MM.1S (cell line): ENCODE data around the gene GEMIN5.

Experiments
- DNase-seq: peaks from one replicate; pipeline ENCODE4 v3.0.0-alpha.2; 2015
- H2AFZ ChIP-seq: fragments of 300-600 bp; sonication (generic); 2 replicates; pipeline ENCODE4 v1.6.0; 2016; ENCODE audit warnings: antibody characterized with exemption, low read length
- H3F3A ChIP-seq: fragments of 300-600 bp; sonication (generic); 2 replicates; pipeline ENCODE4 v1.6.1; 2016; ENCODE audit warnings: mild to moderate bottlenecking, antibody characterized with exemption, low read length, moderate library complexity, mixed read lengths; ENCODE audit not compliant: insufficient read depth
- H3K27ac ChIP-seq: fragments of 300-600 bp; sonication (generic); 2 replicates; pipeline ENCODE4 v1.5.1; 2016; ENCODE audit warnings: mild to moderate bottlenecking, low read length
- H3K27me3 ChIP-seq: fragments of 300-600 bp; sonication (generic); replicated peaks from 2 replicates; pipeline ENCODE4 v1.6.0; 2016; ENCODE audit warnings: low read length; ENCODE audit not compliant: insufficient read depth
- H3K36me3 ChIP-seq: fragments of 300-600 bp; sonication (generic); replicated peaks from 2 replicates; pipeline ENCODE4 v1.6.1; 2016; ENCODE audit warnings: mild to moderate bottlenecking, low read length, mixed read lengths; ENCODE audit not compliant: insufficient read depth
- H3K4me1 ChIP-seq: fragments of 300-600 bp; sonication (generic); 2 replicates; pipeline ENCODE4 v1.6.1; 2016; ENCODE audit warnings: low read length, mixed read lengths
- H3K4me2 ChIP-seq: fragments of 300-600 bp; sonication (generic); 2 replicates; pipeline ENCODE4 v1.6.0; 2016; ENCODE audit warnings: low read depth, low read length
- H3K4me3 ChIP-seq: fragments of 300-600 bp; sonication (generic); 2 replicates; pipeline ENCODE4 v1.5.1; 2016; ENCODE audit warnings: low read length, mixed read lengths
- H3K79me2 ChIP-seq: fragments of 300-600 bp; sonication (generic); 2 replicates; pipeline ENCODE4 v1.6.1; 2016; ENCODE audit warnings: mixed run types, low read length, mixed read lengths
- H3K9ac ChIP-seq: fragments of 300-600 bp; sonication (generic); 2 replicates; pipeline ENCODE4 v1.6.1; 2016; ENCODE audit warnings: low read length, mixed read lengths
- H3K9me2 ChIP-seq: fragments of 300-600 bp; sonication (generic); replicated peaks from 2 replicates; pipeline ENCODE4 v1.6.1; 2016; ENCODE audit warnings: mild to moderate bottlenecking, low read length, mixed read lengths; ENCODE audit not compliant: insufficient read depth
- H3K9me3 ChIP-seq: fragments of 300-600 bp; sonication (generic); replicated peaks from 2 replicates; pipeline ENCODE4 v1.6.1; 2016; ENCODE audit warnings: mild to moderate bottlenecking, low read length, mixed read lengths; ENCODE audit not compliant: insufficient read depth
- H4K20me1 ChIP-seq: fragments of 300-600 bp; sonication (generic); 2 replicates; pipeline ENCODE4 v1.6.1; 2016; ENCODE audit warnings: mild to moderate bottlenecking, low read length, moderate library complexity, mixed read lengths; ENCODE audit not compliant: insufficient read depth
- EZH2 ChIP-seq: fragments of 300-600 bp; sonication (generic); optimal IDR thresholded peaks from 2 replicates; pipeline ENCODE3; 2017; ENCODE audit warnings: low read depth, mild to moderate bottlenecking, antibody characterized with exemption, low read length, mixed read lengths
- EZH2phosphoT487 ChIP-seq: fragments of 300-600 bp; sonication (generic); IDR thresholded peaks from 2 replicates; pipeline ENCODE4 v1.6.1; 2018; ENCODE audit warnings: antibody characterized with exemption, low read length
- TF ChIP-seq, protein P1 (sequence below): fragments of 300-600 bp; sonication (generic); IDR thresholded peaks from 2 replicates; pipeline ENCODE4 v1.5.1; 2016; ENCODE audit warnings: antibody characterized with exemption, low read length, mixed read lengths

Gene GEMIN5

DNA sequence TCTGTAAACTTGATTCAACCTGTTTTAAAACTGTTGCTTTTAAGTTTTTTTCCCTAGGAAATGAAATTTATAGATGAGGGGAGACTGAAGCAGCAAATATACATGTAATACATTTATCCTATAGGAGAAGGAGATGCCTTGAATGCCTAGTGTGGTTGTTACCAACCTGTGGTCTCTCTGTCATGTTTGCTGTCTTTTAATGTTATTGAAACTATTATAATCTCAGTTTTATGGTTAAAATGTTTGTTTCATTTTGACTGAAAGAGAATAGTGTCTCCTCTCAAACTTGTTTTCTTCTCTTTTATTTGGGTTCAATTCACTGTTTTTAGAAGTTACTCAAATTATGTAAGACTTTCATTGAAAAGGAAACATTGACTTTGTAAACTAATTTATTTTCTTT is 18.7 kb upstream of the GEMIN5 start:
- Histone ChIP-seq H3K4me1 (no peaks in the 10 kb centered on the region), H3K9ac (no peak overlapping the region), H3K9me3 (no peaks in the 10 kb centered on the region), H3K9me2 (no peaks in the 10 kb centered on the region), H3K27ac (no peak overlapping the region), H3K4me2 (no peak overlapping the region), H3K27me3 (no peaks in the 10 kb centered on the region), H3F3A (no peaks in the 10 kb centered on the region), H2AFZ (no peak overlapping the region), H3K4me3 (no peak overlapping the region), H4K20me1 (no peaks in the 10 kb centered on the region), H3K79me2 (peaks cover 5% of the 10 kb centered on the region; the same call in 1 of the 2 replicates), H3K36me3 (no peaks in the 10 kb centered on the region; the same call in 1 of the 2 replicates)
- no peak for DNase-seq
- no peak for TF ChIP-seq EZH2

- H3K79me2 ChIP-seq: peaks cover 62% of the 10 kb centered on the region
- no peak for DNase-seq
Measured at GRCh38 chr5:154949781-154950180, 11.8 kb upstream of the GEMIN5 start.

DNA sequence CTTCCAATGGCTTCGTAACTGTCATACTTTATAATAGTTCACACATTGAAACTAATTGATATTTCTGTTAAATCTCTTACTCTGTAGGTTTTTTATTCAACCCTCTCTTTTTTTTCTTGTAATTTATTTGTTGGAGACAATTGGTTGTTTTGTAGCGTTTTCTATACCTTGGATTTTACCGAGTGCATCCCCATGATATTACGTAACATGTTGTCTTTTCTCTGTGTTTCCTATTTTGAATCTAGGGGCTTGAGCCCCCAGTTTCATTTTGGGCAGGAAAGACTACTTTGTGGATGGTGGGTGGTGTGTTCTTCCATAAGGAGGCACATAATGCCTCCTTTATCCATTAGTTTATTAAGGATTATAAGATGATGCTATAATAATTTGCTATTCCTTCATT is 10.3 kb upstream of the GEMIN5 start:
- Histone ChIP-seq H3F3A (no peaks in the 10 kb centered on the region), H3K4me3 (no peak overlapping the region), H4K20me1 (peaks cover 4% of the 10 kb centered on the region; the same call in 1 of the 2 replicates), H3K4me1 (no peaks in the 10 kb centered on the region), H3K9me3 (no peaks in the 10 kb centered on the region), H3K79me2 (peaks cover 75% of the 10 kb centered on the region), H2AFZ (no peak overlapping the region), H3K9me2 (no peaks in the 10 kb centered on the region), H3K9ac (no peak overlapping the region), H3K36me3 (peaks cover 6% of the 10 kb centered on the region; the same call in 1 of the 2 replicates), H3K27me3 (no peaks in the 10 kb centered on the region), H3K4me2 (no peak overlapping the region), H3K27ac (no peak overlapping the region)
- TF ChIP-seq, protein P1, sequence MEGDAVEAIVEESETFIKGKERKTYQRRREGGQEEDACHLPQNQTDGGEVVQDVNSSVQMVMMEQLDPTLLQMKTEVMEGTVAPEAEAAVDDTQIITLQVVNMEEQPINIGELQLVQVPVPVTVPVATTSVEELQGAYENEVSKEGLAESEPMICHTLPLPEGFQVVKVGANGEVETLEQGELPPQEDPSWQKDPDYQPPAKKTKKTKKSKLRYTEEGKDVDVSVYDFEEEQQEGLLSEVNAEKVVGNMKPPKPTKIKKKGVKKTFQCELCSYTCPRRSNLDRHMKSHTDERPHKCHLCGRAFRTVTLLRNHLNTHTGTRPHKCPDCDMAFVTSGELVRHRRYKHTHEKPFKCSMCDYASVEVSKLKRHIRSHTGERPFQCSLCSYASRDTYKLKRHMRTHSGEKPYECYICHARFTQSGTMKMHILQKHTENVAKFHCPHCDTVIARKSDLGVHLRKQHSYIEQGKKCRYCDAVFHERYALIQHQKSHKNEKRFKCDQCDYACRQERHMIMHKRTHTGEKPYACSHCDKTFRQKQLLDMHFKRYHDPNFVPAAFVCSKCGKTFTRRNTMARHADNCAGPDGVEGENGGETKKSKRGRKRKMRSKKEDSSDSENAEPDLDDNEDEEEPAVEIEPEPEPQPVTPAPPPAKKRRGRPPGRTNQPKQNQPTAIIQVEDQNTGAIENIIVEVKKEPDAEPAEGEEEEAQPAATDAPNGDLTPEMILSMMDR: no peak
- TF ChIP-seq EZH2: no peak
- TF ChIP-seq EZH2phosphoT487: no peak
- DNase-seq: no peak

More at GRCh38 chr5:154949781-154950180, 11.8 kb upstream of the GEMIN5 start:
- H3K9ac ChIP-seq: no peak overlapping the region
- no peaks in the 10 kb centered on the region for H3K27me3 ChIP-seq
- H3K36me3 ChIP-seq: peaks cover 6% of the 10 kb centered on the region; the same call in 1 of the 2 replicates
- H3K4me3 ChIP-seq: no peak overlapping the region
- H3K9me2 ChIP-seq: no peaks in the 10 kb centered on the region
- TF ChIP-seq, protein P1: no peak
- TF ChIP-seq EZH2: no peak
- no peak for TF ChIP-seq EZH2phosphoT487
- H4K20me1 ChIP-seq: peaks cover 4% of the 10 kb centered on the region; the same call in 1 of the 2 replicates
- H3F3A ChIP-seq: no peaks in the 10 kb centered on the region
- no peak overlapping the region for H3K4me2 ChIP-seq
- H2AFZ ChIP-seq: no peak overlapping the region
- no peaks in the 10 kb centered on the region for H3K9me3 ChIP-seq
- H3K27ac ChIP-seq: no peak overlapping the region
- H3K4me1 ChIP-seq: no peaks in the 10 kb centered on the region

GRCh38 chr5:154947778-154948177 is 9.8 kb upstream of the GEMIN5 start:
- H3K79me2 ChIP-seq: peaks cover 78% of the 10 kb centered on the region
- H3K9me2 ChIP-seq: no peaks in the 10 kb centered on the region
- H3K27ac ChIP-seq: no peak overlapping the region
- no peaks in the 10 kb centered on the region for H3F3A ChIP-seq
- no peak overlapping the region for H3K4me2 ChIP-seq
- H2AFZ ChIP-seq: no peak overlapping the region
- no peak for DNase-seq
- no peaks in the 10 kb centered on the region for H3K9me3 ChIP-seq
- H3K9ac ChIP-seq: no peak overlapping the region
- H4K20me1 ChIP-seq: peaks cover 4% of the 10 kb centered on the region; the same call in 1 of the 2 replicates
- H3K27me3 ChIP-seq: no peaks in the 10 kb centered on the region
- peaks cover 6% of the 10 kb centered on the region; the same call in 1 of the 2 replicates for H3K36me3 ChIP-seq
- TF ChIP-seq EZH2phosphoT487: no peak
- no peak for TF ChIP-seq EZH2
- TF ChIP-seq, protein P1: no peak
- no peak overlapping the region for H3K4me3 ChIP-seq
- peaks cover 3% of the 10 kb centered on the region; the same call in 1 of the 2 replicates for H3K4me1 ChIP-seq
